ENCODE data around the gene CLEC17A. TPM values are rescaled to one million over a fixed set of nuclear protein-coding genes. Genes with fewer than 3 reads are reported as not detected.
"Not testable (repeated sequence)": the region's sequence is repeated elsewhere in the genome, so short reads cannot be mapped to it uniquely, and the experiment has no call there.

Gene CLEC17A
- total and polyA plus RNA-seq, 2 of the 8 experiments (the other 6 are each of a cell fraction or from before 2014, with no cell fraction given): not detected

DNA sequence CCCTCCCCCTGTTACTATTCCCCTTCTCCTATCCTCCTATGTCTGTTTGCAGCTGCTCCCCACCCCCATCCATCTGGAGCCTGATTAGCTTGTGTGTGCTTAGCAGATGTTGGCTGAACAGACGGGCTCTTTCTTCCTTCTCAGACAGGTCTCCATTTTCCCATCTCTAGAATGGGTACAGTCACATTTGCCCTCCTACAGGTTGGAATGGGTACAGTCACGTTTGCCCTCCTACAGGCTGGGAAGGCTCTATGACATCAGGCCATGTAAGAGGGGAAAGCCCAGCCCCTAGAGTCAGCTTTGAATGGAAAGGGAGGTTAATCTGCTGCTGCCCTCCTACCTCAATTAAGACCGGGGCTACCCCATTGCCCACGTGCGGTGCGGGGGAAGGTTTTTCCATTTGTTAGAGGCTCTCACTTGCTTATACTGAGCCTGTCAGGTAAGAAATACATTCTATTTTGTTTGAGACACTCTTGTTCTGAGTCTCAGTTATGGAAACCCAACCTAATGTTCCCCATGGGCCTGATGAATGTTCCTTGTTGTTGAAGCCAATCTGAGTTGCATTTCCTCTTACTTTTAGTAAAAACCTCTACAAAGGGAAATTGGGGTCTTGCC, 2.2 kb upstream of the CLEC17A start (continued):
- no peak for TF ChIP-seq NANOG (IDR thresholded peaks at IDR 0.05; ENCODE audit: insufficient read depth, low read depth, low read length, poor library complexity, severe bottlenecking)

DNA sequence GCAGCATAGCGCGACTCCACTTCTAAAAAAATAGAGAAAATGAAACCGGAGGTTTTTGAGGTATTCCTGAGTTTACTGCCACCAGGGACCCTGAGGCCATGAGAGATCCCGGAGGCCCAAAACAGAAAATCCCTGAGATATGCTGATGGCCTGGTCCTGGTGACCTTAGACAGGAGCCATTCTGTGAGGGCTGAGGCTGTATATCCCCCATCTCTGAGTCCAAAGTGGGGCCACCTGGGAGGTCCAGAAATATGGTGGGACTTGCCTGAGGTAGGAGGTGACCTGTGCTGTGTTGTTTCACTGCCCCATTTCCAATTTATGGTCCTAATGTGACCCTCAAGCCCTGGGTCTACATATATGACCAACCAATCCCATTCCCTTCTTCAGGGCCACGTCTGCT, 1.5 kb downstream of the CLEC17A start:
- POLR2A ChIA-PET (ENCODE audit: partially characterized antibody); H3K23ac ChIP-seq (ENCODE audit: insufficient read length); H2AFZ ChIP-seq (ENCODE audit: low read length); H2BK12ac ChIP-seq (ENCODE audit: low read depth, low read length); H3K14ac ChIP-seq (ENCODE audit: insufficient read length); H3K36me3 ChIP-seq (ENCODE audit: control insufficient read depth in 2 of 4, insufficient read depth in 4 of 4, low read length in 3 of 4); H2BK120ac ChIP-seq (replicated peaks; ENCODE audit: low read depth, low read length); H3K56ac ChIP-seq (replicated peaks; ENCODE audit: insufficient read length, low read depth, low read length); CTCF ChIA-PET (ENCODE audit: partially characterized antibody); H3K4me2 ChIP-seq (ENCODE audit: insufficient read depth in 1 of 2, low read depth in 2 of 2, low read length in 2 of 2); H4K5ac ChIP-seq (ENCODE audit: insufficient read length, low read depth, low read length); H4K8ac ChIP-seq (ENCODE audit: extremely low read depth, insufficient read depth, low read length); H3K4me1 ChIP-seq (replicated peaks in 1 of 4; ENCODE audit: control insufficient read depth in 3 of 4, insufficient read depth in 4 of 4, low read length in 3 of 4); H3K4ac ChIP-seq (replicated peaks; ENCODE audit: insufficient read length, low read depth, low read length); H3K18ac ChIP-seq (ENCODE audit: extremely low read depth, low read length); H2BK20ac ChIP-seq (ENCODE audit: low read length); H2AK5ac ChIP-seq (ENCODE audit: low read depth, low read length); H3K79me2 ChIP-seq (ENCODE audit: control insufficient read depth in 1 of 2, insufficient read depth in 2 of 2, low read length in 2 of 2); H3K23me2 ChIP-seq (ENCODE audit: low read depth, low read length); H3K27me3 ChIP-seq (replicated peaks in 1 of 4; ENCODE audit: control insufficient read depth in 3 of 4, extremely low read depth in 1 of 4, insufficient read depth in 3 of 4, low read length in 3 of 4); H4K20me1 ChIP-seq (replicated peaks in 1 of 2; ENCODE audit: control insufficient read depth in 1 of 2, insufficient read depth in 2 of 2, low read length in 2 of 2); H2BK5ac ChIP-seq (ENCODE audit: low read depth, low read length); H3K4me3 ChIP-seq (ENCODE audit: extremely low read depth in 1 of 4, insufficient read depth in 2 of 4, low read depth in 3 of 4, low read length in 4 of 4); H4K91ac ChIP-seq (replicated peaks; ENCODE audit: insufficient read length, low read length); H3K79me1 ChIP-seq (ENCODE audit: low read depth, low read length); H3K27ac ChIP-seq (ENCODE audit: low read depth, low read length); DNase-seq (ENCODE audit: low read depth in 1 of 2, low spot score in 2 of 2); H2BK15ac ChIP-seq (ENCODE audit: low read length); H3K9ac ChIP-seq (replicated peaks in 1 of 4; ENCODE audit: extremely low read depth in 1 of 4, low read depth in 3 of 4, low read length in 3 of 4): not testable (repeated sequence)
- H3K9me3 ChIP-seq (ENCODE audit: insufficient read depth in 2 of 2, low read depth in 1 of 2, low read length in 1 of 2): peaks cover 4 to 11% of the 10 kb centered on the region in 2 experiments; a peak in 2 of 4 replicates
- peak; percentile 36 for FAIRE-seq
- WGBS, 2 experiments (ENCODE audit: extremely low coverage in 1 of 2, insufficient coverage in 1 of 2, insufficient read length in 1 of 2, insufficient replicate concordance in 2 of 2, low coverage in 1 of 2, low lambda C conversion rate in 2 of 2, missing lambda C conversion rate in 1 of 2): 94% methylated on average over 4 of the region's 5 CpGs; no CpG with 5 or more reads in 1 of the 2 experiments
